SW480 (cell line): ENCODE results near the gene RARS2.

Experiments used
- DNase-seq: peaks from one replicate; pipeline ENCODE4 v3.0.0-alpha.2; 2016; ENCODE audit warnings: low spot score

Gene RARS2

DNA sequence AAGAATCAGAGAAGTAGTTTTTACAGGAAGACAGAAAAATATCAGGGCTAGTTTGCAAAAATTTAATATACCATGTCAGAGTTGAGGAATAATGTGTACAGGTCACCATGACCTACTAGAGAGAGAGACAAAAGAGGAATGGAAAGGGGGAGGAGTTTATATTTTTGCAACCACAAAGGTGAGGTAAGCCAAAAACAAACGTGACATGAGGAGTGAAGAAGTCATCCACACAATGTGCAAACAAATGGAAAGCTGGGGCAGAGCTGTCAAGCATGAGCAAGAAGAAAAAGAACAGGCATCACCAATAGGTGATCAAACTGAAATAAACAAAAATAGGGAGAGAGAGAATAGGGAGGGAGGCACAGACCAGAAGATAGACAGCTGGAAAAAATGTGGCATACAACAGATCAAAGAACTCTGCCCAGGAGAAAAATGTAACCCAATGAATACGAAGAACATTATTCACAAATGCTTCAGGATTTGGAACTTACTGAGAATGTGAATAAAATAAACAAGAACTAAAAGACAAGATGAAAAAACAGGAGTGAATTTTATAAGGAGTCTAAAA is 15.5 kb downstream of the RARS2 start:
- peak; percentile 13 for DNase-seq

DNA sequence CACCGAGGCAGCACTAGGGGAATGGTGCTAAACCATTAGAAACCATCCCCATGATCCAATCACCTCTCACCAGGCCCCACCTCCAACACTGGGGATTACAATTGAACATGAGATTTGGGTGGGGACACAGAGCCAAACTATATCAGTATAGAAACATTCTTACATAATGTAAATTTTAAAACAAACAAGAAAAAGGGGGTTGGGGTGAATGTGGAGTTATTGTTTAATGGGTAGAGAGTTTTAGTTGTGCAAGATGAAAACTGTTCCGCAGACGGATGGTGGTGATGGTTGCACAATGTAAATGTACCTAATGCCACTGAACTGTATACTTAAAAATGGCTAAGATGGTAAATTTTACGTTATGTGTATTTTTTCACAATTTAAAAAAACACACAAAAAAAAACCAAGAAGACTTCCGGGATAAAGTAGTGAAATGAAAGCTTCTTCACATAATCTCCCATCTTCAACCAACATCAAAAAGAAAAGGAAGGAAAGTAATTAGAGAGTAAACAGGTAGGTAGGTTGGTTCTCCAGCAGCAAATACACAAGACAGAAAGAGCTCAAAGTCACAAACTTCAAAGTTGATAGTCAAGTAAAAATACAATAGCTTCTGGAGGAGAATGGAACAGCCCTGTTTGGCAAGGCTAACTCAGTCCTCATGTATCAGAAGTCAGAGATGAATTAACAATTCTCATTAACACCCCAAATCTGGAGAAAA is 16.3 kb downstream of the RARS2 start:
- no peak for DNase-seq

DNA sequence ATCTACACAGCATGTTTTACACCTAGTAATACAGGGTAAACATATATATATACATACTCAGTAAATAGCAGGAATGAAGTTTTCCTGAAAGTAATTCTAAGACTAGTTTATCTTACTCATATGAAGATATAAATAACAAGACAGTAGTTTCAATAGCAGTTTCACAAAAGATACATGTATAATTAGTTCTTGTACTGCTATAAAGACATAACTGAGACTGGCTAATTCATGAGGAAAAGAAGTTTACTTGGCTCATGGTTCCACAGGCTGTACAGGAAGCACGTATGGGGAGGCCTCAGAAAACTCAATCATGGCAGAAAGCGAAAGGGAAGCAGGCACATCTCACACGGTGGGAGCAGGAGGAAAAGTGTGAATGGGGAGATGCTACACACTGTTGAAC is 16.9 kb downstream of the RARS2 start:
- DNase-seq = no peak

DNA sequence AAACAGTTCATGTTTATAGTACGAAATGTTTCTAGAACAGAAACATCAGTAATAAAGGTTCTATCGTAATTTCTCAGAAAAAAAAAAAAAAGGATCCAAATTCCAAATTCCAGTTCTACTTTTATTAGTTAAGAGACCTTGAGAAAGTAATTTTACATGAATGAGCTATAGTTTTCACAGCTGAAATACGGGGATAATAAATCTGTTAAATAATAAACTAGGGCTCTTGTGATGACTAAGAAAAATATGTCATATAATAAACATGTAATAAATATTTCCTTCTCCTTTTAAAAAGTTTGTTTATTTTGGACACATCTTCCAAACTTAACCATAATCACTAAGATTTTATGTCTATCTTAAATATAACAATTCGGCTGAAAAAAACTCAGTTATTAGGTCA is 17.8 kb downstream of the RARS2 start:
- no peak for DNase-seq

DNA sequence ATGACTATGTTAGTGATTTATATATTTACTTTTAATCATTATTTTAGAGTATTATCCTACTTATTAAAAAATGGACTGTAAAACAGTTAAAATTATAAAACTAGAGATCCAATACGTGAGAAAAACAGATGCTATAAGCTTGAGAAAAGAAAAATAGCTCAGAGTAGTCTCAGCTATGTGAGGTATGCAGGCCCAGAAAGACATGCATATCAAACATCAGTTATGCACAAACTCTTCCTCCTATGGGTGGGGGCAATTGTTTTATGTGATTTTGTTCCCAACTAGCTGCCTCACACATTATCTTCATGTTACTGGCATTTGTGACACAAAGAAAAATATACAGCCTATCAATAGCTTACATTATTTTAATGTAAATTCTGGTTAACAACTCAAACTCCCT is 28.8 kb downstream of the RARS2 start:
- no peak for DNase-seq

DNA sequence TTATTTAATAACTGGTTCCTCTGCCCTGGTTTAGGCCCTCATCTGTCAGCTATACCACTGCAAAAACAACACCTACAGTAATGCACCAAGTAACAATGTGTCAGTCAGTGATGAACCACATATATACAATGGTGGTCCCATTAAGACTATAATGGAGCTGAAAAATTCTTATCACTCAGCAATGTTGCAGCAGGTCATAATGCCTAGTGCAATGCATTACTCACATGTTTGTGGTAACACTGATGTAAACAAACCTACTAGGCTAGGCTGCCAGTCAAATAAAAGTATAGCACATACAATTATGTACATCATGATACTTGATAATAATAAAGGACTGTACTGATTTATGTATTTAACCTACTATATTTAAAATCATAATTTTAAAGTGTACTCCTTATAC is 31.3 kb downstream of the RARS2 start:
- peak; percentile 10 for DNase-seq

DNA sequence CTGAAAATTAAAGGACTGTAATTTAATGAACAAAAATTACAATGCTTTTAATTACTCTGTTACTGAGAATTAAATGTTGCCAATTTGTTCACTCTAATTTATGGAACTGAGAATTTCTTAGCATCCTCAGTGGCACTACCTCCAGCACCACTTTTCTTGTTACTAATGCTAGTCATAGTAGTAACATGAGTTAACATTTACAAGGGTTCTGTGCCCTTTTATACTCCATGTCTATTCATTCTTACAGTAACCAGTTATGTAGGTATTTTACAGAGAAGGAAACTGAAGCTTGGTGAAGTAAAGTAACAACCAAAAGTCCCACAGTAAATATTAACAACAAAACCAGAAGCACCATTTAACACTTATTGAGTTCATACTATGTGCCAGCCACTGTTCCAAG is 34.3 kb downstream of the RARS2 start:
- no peak for DNase-seq

DNA sequence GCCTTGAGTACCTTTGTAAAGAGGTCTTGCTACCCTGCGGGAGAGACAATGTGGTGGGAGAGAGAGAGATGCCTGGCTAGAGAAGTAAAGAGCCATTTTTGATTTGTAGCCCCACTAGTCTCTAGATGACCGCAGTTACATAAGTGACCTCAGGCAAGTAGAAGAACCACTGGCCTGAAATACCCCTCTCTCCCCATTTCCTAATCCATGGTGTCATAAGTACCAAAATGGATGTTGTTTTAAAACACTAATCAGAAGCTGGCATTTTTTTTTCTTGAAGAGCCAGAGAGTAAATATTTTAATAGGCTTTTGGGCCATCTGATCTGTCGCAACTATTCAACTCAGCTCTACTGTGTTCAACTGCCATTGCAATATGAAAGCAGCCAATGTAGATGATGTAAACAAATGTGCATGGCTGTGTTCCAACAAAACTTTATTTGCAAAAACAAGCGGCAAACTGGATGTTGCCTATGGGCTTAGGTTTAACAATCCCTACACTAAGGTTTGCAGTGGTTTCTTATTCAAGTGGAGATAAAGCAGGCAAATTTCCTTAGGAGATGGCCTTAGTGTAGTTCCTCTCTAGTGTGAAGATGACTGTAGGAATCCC is 36.5 kb downstream of the RARS2 start:
- no peak for DNase-seq

DNA sequence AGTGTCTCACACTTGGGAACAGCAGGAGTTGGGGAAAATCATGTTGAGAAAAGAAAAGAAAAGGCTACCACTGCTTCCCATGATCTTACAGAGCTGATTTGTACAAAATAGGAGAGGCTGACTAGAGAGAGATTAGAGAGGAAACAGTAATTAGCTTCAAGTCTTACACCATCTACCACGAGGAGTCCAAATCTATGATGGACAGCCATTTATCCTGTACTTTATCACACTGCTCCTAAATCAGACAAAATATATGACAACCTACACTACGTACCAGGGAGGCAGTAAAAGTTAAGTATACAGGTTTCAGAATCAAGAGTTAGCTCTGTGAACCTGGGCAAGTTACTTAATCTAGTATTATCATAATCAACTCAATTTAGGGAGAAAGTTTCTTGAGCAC is 38.0 kb downstream of the RARS2 start:
- DNase-seq = no peak

DNA sequence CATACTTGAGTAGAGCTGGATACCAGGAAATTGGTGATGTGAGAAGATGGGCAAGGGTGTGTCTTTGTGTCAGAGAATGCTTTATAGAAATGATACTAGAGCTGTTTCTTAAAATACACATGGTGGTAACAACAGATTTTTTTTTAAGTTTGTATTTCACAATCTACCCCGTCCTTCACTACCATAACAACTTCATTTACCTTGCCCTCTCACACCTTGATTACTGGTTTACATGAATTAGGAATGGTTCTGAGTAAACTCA is 45.4 kb downstream of the RARS2 start:
- no peak for DNase-seq

DNA sequence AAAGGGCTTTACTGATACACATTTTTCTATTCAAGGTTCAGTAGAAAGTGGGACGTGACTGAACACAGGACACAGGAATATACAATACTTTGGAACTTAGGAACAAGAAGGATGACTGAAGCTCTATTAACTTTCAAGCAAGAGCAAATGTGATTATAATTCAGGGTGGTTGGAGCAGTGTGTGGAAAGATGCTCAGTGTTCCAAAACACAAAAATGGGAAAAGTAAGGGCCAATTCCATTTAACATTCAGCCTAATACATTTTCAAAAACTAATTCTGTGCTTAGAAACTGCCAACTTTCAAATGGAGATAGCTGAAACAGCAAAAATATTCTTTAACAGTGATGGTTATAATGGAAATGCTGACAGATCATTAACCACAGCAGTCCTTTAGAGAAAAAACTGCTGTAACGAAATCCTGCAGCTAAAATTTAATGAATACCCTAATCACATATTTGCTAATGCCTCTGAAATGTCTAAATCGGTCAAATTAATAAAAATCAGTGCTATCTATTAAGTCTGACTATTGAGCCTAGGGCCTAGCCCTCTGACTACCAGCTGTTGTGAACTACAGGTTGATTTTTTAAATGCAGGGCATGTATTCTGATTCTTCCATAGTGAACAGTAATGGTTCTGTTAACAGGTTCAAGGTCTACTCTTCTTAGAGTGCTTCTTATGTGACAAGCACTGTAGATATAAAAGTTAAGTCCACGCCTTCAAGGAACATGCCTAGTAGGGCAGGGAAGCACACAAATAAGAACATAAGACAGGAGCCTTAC is 45.9 kb downstream of the RARS2 start:
- no peak for DNase-seq

DNA sequence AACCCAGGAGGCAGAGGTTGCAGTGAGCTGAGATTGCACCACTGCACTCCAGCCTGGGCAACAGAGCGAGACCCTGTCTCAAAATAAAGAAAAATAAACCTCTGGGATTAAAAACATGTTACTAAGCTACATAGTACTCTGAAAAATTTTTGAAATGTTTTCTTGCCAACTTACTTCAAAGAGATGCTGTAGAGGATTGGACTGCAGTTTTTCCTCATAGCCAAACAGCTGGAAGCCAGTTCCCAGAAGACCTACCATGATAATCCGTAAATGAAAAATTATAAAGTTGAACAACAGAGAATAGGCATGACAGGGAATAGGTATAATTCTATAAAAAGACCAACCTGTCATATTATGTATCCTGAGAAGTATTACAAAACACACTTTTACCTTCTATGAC is 48.0 kb downstream of the RARS2 start:
- DNase-seq = no peak

DNA sequence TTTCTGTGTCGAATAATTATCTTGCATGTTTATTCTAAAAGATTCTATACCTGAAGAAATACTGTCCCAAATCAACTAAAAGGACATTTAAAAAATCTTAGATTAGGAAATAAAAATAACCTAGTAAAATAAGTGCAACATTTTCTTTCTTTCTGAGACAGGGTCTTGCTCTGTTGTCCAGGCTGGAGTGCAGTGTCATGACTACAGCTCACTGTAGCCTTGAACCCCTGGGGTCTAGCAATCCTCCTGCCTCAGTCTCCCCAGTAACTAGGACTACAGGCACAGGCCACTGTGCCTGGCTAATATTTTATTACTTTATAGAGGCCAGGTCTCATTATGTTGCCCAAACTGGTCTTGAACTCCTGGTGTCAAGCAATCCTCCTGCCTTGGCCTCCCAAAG is 48.7 kb downstream of the RARS2 start:
- no peak for DNase-seq

DNA sequence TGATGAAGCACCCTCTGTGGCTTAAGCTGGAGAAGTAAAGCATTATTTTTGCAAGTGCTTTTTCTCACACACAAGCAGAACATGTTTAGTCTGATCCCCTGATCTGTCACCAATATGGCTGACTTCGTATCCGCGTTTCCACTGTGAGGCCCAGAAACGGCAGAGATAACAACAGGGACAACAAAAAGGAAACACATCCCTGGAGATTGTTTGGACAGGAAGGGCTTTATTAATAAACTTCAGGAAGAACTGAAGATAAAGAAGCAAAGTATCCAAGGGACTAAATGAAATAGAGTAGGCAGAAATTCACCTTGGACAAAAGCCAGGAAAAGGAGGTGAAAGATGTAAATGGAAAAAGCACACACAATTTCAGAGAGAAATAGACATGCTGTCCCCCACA is 49.2 kb downstream of the RARS2 start:
- no peak for DNase-seq

DNA sequence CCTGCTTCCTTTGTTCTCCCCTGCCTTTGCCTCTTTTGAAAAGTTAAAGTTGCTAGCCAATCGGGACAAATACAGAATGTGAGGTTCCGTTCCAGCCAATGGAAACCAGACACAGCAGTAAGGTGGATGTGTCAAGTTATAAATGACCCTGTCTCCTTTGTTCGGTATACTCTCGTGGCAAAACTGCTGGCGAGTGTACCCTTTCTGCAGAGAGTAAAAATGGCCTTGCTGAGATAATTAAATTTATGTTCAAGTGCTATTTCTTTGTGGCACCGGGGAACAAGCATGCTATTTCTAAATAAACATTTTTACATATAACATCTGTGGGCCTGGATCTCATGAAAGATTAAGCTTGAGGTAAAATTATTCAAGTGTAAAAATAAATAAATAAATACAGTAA is 50.2 kb downstream of the RARS2 start:
- no peak for DNase-seq

DNA sequence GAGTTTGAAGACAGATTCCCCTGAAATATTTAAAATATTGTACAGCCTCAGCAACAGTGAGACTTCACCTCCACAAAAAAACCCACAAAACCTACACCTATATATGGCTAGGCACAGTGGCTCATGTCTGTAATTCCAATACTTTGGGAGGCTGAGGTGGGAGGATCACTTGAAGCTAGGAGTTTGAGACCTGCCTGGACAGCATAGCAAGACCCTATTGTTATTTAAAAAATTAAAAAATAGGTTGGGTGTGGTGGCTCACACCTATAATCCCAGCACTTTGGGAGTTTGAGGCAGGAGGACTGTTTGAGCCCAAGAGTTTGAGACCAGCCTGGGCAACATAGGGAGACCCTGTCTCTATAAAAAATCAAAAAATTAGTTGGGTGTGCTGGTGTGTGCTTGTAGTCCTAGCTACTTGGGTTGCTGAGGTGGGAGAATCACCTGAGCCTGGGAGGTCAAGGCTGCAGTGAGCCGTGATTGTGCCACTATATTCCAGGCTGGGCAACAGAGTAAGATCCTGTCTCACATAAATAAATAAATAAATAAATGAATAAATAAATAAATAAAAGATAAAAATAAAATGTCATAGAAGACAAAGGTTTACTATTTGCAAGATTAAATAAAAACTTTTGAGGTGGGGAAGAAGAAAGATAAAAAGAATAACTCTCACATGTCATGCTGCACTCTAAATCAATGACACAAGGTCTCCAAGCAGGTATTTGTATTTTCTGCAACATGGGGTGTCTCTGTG is 51.1 kb downstream of the RARS2 start:
- DNase-seq = no peak

DNA sequence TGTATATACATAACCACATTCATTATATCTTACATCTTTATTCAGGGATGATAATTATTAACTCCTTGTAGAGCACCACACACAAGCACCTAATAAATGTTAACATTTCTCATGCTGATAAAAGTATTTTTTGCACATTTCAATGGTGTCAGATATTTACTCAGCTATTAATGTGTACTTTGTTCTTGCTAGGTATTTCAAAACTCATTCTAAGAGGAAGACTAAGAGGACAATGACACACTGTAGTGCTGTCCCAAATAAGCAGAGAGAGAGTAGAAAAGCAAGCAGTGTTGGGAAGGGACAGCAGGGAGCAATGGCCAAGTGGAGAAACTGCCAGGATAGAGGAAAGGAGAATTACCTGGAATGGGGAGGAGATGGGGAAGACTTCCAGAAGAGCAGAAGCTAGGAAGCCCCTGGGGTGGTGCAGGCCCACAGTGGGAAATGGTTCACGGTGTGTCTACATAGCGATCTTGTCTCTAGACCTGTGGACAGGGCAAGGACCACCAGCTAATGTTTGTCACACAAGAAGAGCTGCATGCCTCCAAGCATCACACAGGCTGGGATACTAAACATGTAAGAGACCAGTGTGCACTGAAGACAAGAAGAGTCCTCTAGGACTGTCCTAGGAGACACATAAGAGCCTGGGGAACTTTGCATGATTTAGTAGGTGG is 55.3 kb downstream of the RARS2 start:
- no peak for DNase-seq

DNA sequence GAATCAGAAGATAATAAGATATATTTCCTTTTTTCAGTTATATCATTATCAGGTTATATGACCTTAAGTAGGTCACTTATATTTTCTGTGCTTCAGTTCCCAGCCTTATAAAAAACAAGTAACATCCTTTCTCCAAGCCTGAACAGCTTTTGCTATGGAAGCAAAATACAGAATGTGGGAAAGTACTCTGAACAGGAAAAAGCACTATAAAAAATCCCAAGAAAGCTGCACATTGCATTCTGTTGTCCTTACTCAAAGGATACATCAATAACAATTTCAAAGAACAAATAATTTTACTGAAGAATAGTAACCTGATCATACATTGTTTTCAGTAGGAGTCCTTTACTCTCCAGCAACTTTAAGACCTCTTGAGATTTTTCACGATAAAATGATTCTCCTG is 60.6 kb downstream of the RARS2 start:
- DNase-seq = no peak

DNA sequence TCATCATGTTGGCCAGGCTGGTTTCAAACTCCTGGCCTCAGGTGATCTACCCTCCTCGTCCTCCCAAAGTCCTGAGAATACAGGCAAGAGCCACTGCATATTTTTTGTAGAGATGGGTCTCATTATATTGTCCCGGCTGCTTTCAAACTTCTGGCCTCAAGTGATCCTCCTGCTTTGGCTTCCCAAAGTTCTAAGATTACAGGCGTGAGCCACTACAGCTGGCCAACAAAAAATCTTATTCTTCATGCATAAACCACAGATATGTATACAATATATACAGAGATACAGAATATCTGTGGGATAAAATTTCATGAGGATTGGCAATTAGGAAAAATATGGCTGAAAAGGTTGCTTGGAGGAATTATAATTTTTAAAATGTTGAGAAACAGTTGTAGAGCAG is 67.1 kb downstream of the RARS2 start:
- no peak for DNase-seq

DNA sequence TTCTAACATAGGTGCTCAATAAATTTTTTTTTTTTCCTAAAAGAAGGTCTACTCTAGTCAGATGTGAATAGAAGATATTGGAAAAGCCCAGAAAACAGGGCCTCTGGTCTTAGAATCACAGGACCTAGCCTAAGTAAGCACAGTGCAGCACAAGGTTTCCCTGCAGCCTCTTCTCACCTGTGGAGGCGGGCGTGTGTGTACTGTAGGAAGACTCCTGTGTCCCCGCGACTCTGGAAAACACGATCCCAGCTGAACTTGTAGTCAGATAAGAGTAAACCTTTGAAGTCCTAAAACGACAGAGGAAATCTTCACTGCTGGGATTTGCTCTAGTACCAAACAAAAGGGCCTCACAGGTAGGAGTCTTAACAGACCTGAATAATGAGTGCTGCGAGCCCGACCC is 71.3 kb downstream of the RARS2 start:
- no peak for DNase-seq

DNA sequence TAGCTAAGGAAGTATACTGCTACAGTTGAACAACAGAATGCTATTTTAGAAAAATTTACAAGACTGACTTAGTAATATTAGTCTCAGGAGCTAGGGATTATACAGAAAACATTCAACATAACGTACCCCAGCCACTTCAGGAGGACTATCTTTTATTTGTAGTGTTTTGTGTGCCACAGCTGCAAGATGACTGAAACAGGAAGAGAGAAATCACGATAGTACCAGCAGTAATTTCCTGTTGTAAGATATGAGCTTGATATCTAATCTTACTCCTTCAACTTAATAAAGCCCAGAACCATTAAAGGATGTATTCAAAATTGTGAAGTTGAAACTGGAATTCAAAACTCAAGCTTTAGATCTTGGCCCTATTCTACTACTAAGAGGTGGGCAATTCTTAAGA is 75.0 kb downstream of the RARS2 start:
- no peak for DNase-seq

DNA sequence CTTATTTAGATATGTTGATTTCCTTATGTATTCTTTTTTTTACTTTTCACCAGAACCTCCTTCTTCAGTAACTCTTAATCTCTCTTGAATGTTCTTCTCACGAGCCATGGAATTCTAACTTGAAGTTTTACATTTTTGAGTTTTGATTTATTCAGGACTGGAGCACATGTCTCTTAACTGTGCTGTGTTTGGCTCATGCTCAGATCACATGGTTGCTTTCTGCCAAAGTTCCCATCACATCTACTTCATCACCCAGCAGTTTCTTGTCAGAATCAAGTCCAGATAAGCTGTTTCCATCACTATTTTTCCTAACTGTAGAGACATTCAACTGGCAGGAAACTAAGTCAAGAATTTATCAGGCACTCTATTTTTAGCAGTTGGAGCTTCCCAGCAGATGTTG is 85.3 kb downstream of the RARS2 start:
- DNase-seq = no peak
